ENCODE measurements around the gene CELF1.
"Not testable (repeated sequence)": the region's sequence is repeated elsewhere in the genome, so short reads cannot be mapped to it uniquely, and the experiment has no call there.

Gene CELF1

GRCh38 chr11:47565340-47566148, 12.6 kb upstream of the CELF1 start, which contains the start of gene PTPMT1:
Gene PTPMT1, plus strand, starts transcription at chr11:47565599. Its CDS starts 24 bp downstream, at chr11:47565623.
- no peaks in the 10 kb centered on the region for H3K27me3 ChIP-seq (ENCODE audit: insufficient read depth, low read length, poor library complexity, severe bottlenecking)
- H3K9ac ChIP-seq (ENCODE audit: low read depth, low read length, poor library complexity, severe bottlenecking), result peak within 1 kb of the TSS; percentile 99
- H3K9me2 ChIP-seq (replicated peaks; ENCODE audit: low read depth, low read length), result no peaks in the 10 kb centered on the region
- peaks cover 23% of the 10 kb centered on the region for H3K4me1 ChIP-seq (ENCODE audit: insufficient read depth, low read length, poor library complexity, severe bottlenecking)
- peak within 1 kb of the TSS; percentile 84 for H2AFZ ChIP-seq (ENCODE audit: low read length)
- H3K4me3 ChIP-seq (ENCODE audit: low read length, poor library complexity, severe bottlenecking), result peak within 1 kb of the TSS; percentile 100
- peaks cover 2% of the 10 kb centered on the region; the same call in 1 of the 2 replicates for H3K36me3 ChIP-seq (ENCODE audit: insufficient read depth, low read length)
- peak within 1 kb of the TSS; percentile 90 for H3K4me2 ChIP-seq (ENCODE audit: low read depth, low read length, poor library complexity, severe bottlenecking)
- peaks cover 4% of the 10 kb centered on the region for H4K20me1 ChIP-seq (ENCODE audit: insufficient read depth, low read length, poor library complexity, severe bottlenecking)
- no peaks in the 10 kb centered on the region for H3F3A ChIP-seq (ENCODE audit: low read depth)
- peaks cover 62% of the 10 kb centered on the region for H3K79me2 ChIP-seq (ENCODE audit: insufficient read depth, low read length)
- no peaks in the 10 kb centered on the region for H3K9me3 ChIP-seq (ENCODE audit: insufficient read depth, low read depth, low read length)
- TF ChIP-seq, protein P1, sequence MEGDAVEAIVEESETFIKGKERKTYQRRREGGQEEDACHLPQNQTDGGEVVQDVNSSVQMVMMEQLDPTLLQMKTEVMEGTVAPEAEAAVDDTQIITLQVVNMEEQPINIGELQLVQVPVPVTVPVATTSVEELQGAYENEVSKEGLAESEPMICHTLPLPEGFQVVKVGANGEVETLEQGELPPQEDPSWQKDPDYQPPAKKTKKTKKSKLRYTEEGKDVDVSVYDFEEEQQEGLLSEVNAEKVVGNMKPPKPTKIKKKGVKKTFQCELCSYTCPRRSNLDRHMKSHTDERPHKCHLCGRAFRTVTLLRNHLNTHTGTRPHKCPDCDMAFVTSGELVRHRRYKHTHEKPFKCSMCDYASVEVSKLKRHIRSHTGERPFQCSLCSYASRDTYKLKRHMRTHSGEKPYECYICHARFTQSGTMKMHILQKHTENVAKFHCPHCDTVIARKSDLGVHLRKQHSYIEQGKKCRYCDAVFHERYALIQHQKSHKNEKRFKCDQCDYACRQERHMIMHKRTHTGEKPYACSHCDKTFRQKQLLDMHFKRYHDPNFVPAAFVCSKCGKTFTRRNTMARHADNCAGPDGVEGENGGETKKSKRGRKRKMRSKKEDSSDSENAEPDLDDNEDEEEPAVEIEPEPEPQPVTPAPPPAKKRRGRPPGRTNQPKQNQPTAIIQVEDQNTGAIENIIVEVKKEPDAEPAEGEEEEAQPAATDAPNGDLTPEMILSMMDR (conservative IDR thresholded peaks at IDR 0.05; ENCODE audit: low read length), result no peak
- no peak for TF ChIP-seq EZH2phosphoT487 (IDR thresholded peaks at IDR 0.05; ENCODE audit: borderline replicate concordance)

GRCh38 chr11:47564933-47565339, 12.0 kb upstream of the CELF1 start:
- peak overlapping the region; percentile 84 for H2AFZ ChIP-seq (ENCODE audit: low read length)
- peaks cover 4% of the 10 kb centered on the region for H4K20me1 ChIP-seq (ENCODE audit: insufficient read depth, low read length, poor library complexity, severe bottlenecking)
- H3K4me2 ChIP-seq (ENCODE audit: low read depth, low read length, poor library complexity, severe bottlenecking), result peak overlapping the region; percentile 90
- H3K4me1 ChIP-seq (ENCODE audit: insufficient read depth, low read length, poor library complexity, severe bottlenecking), result peaks cover 18% of the 10 kb centered on the region
- H3K79me2 ChIP-seq (ENCODE audit: insufficient read depth, low read length), result peaks cover 56% of the 10 kb centered on the region
- no peaks in the 10 kb centered on the region for H3K9me3 ChIP-seq (ENCODE audit: insufficient read depth, low read depth, low read length)
- H3F3A ChIP-seq (ENCODE audit: low read depth), result no peaks in the 10 kb centered on the region
- H3K4me3 ChIP-seq (ENCODE audit: low read length, poor library complexity, severe bottlenecking), result peak overlapping the region; percentile 100
- no peaks in the 10 kb centered on the region for H3K27me3 ChIP-seq (ENCODE audit: insufficient read depth, low read length, poor library complexity, severe bottlenecking)
- peak overlapping the region; percentile 99 for H3K9ac ChIP-seq (ENCODE audit: low read depth, low read length, poor library complexity, severe bottlenecking)
- TF ChIP-seq, protein P1 (conservative IDR thresholded peaks at IDR 0.05; ENCODE audit: low read length), result no peak
- TF ChIP-seq EZH2phosphoT487 (IDR thresholded peaks at IDR 0.05; ENCODE audit: borderline replicate concordance), result no peak
- H3K9me2 ChIP-seq (replicated peaks; ENCODE audit: low read depth, low read length), result no peaks in the 10 kb centered on the region
- no peaks in the 10 kb centered on the region; the same call in 1 of the 2 replicates for H3K36me3 ChIP-seq (ENCODE audit: insufficient read depth, low read length)

GRCh38 chr11:47564366-47564765, 11.4 kb upstream of the CELF1 start:
- H3K4me3 ChIP-seq (ENCODE audit: low read length, poor library complexity, severe bottlenecking), result peak overlapping the region; percentile 100
- H3K9ac ChIP-seq (ENCODE audit: low read depth, low read length, poor library complexity, severe bottlenecking), result peak overlapping the region; percentile 99
- peaks cover 50% of the 10 kb centered on the region for H3K79me2 ChIP-seq (ENCODE audit: insufficient read depth, low read length)
- peak overlapping the region; percentile 90 for H3K4me2 ChIP-seq (ENCODE audit: low read depth, low read length, poor library complexity, severe bottlenecking)
- H3K4me1 ChIP-seq (ENCODE audit: insufficient read depth, low read length, poor library complexity, severe bottlenecking), result peaks cover 15% of the 10 kb centered on the region
- H4K20me1 ChIP-seq (ENCODE audit: insufficient read depth, low read length, poor library complexity, severe bottlenecking); H3K36me3 ChIP-seq (ENCODE audit: insufficient read depth, low read length); H3K27me3 ChIP-seq (ENCODE audit: insufficient read depth, low read length, poor library complexity, severe bottlenecking); H3F3A ChIP-seq (ENCODE audit: low read depth); H2AFZ ChIP-seq (ENCODE audit: low read length); H3K9me2 ChIP-seq (replicated peaks; ENCODE audit: low read depth, low read length); H3K9me3 ChIP-seq (ENCODE audit: insufficient read depth, low read depth, low read length): not testable (repeated sequence)

GRCh38 chr11:47562393-47562792, 9.5 kb upstream of the CELF1 start:
- not testable (repeated sequence) for H3K9me2 ChIP-seq (replicated peaks; ENCODE audit: low read depth, low read length); H2AFZ ChIP-seq (ENCODE audit: low read length); H3F3A ChIP-seq (ENCODE audit: low read depth); H4K20me1 ChIP-seq (ENCODE audit: insufficient read depth, low read length, poor library complexity, severe bottlenecking); H3K4me3 ChIP-seq (ENCODE audit: low read length, poor library complexity, severe bottlenecking); H3K4me2 ChIP-seq (ENCODE audit: low read depth, low read length, poor library complexity, severe bottlenecking); H3K36me3 ChIP-seq (ENCODE audit: insufficient read depth, low read length); H3K9me3 ChIP-seq (ENCODE audit: insufficient read depth, low read depth, low read length); H3K27me3 ChIP-seq (ENCODE audit: insufficient read depth, low read length, poor library complexity, severe bottlenecking); H3K9ac ChIP-seq (ENCODE audit: low read depth, low read length, poor library complexity, severe bottlenecking)
- peaks cover 31% of the 10 kb centered on the region for H3K79me2 ChIP-seq (ENCODE audit: insufficient read depth, low read length)
- peaks cover 14% of the 10 kb centered on the region for H3K4me1 ChIP-seq (ENCODE audit: insufficient read depth, low read length, poor library complexity, severe bottlenecking)
